Uterus (tissue), 2 donors: Measurements from ENCODE around the gene SLC25A17.

Source experiments
- CTCF ChIP-seq, 4 experiments: fragments of 200-600 bp in 2 of 4; fragments of 450-650 bp in 2 of 4; sonication (generic) in 2 of 4; IDR thresholded peaks; one replicate each; pipeline ENCODE4 v1.5.1; 2016 to 2019; ENCODE audit warnings: antibody characterized with exemption in 4 of 4, mild to moderate bottlenecking in 2 of 4, moderate library complexity in 1 of 4
- POLR2A ChIP-seq, 2 donors: fragments of 450-650 bp; IDR thresholded peaks; one replicate each; pipeline ENCODE4 v1.6.1; 2016; ENCODE audit warnings: antibody characterized with exemption in 2 of 2, mild to moderate bottlenecking in 1 of 2, moderate library complexity in 1 of 2

- TF ChIP-seq CTCF (IDR thresholded peaks at IDR 0.05) (no peak), POLR2A (IDR thresholded peaks at IDR 0.05) (no peak)
These were observed 78.0 kb downstream of the SLC25A17 start for GRCh38 chr22:40741116-40741515.
